Occipital lobe (tissue), 2 donors: ENCODE measurements around the gene MAP2. TPM values are rescaled to one million over a fixed set of nuclear protein-coding genes. Genes with fewer than 3 reads are reported as not detected.

Experiments
- DNase-seq: peaks from one replicate; lab custom pipeline; 2025; lab: John Stamatoyannopoulos, UW
- total RNA-seq: library from RNA; depleted of rRNA; stranded (reverse); fragments of >200 nt; gene quantifications from one replicate; pipeline ENCODE4 v1.2.3, GENCODE V29; 2014

Gene MAP2
- total RNA-seq, 1 donor from 2014 or later = 681 TPM

GRCh38 chr2:209529579-209529978 lies 105.7 kb downstream of the MAP2 start:
- DNase-seq = no peak

GRCh38 chr2:209532321-209532720 lies 108.5 kb downstream of the MAP2 start:
- no peak for DNase-seq

DNA sequence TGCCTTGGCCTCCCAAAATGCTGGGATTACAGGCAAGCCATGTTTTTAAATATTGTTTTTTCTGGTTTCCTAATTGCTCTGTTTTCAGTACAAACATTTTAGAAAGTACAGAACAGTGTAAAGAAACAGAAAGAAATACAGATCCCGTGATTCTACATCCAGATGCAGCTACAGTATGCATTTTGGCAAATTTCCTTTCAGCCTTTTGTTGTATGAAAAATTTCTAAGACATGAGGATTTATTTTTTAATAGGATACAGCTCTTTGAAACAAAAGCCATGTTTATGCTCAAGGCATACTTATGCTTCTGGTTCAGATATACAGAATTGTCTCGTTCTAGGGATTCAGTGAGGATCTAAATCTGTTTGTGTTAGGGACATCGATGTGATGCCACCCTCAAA lies 109.5 kb downstream of the MAP2 start:
- DNase-seq = no peak

- DNase-seq = no peak
These were observed 110.4 kb downstream of the MAP2 start for GRCh38 chr2:209534228-209534627.

DNA sequence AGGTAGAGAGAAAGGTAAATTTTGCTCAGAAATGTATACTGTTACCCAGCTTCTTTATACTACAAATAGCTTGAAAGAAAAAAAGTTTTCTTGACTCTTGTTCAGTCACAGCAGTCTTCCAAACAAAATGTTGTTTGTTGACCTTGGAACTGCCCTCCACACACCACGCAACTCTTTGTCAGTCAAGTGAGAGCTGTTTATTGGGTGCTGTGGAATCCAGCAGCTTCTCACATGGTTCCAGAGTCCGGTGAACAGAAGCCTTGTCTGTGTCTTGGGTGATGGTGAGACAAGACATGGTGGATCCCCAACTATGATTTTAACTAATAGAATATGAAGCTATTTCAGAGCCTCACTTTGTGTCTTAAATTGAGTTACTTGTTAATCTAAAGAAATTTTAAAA lies 112.5 kb downstream of the MAP2 start:
- no peak for DNase-seq

- DNase-seq = no peak
These were observed 123.9 kb downstream of the MAP2 start for GRCh38 chr2:209547726-209548125.

DNA sequence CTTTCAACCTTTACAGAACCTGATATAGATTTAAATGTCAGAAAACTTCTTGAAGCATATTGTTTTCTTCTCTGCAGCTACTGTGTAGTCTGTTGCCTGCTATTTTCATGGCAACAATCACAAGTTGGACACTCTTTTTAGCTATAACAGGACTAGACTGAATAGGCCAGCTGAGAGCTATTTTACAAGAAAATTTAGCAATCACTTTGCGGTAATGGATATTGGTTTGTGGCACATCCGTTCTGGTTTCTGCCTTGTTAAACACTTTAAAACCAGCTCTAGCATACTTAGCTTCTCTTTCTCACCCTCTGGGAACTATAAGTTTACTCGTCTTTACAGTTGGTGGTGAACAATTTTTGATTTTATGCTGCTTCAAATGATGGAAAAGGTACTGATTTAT lies 125.7 kb downstream of the MAP2 start:
- DNase-seq = no peak

- DNase-seq = no peak
These were observed 130.1 kb downstream of the MAP2 start for GRCh38 chr2:209553913-209554312.

- DNase-seq = no peak
These were observed 132.6 kb downstream of the MAP2 start for GRCh38 chr2:209556354-209556961.

DNA sequence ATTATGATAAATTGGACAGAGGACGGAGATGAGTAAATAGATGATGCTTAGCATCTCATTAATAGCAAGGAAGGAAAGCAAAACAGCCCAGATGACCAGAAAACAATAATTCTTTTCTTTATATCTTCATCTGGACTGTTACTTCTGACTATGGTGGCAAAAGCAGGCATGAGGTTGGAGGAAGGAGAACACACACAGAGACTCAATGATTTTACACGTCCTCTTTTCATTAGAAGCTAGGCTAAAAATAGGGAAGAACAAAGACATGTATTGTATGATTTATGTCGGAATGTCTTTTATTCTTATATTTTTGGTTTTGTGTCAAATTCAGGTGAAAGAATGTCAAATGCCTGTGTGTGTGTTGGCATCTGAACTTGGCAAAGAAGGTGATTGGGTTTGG lies 137.1 kb downstream of the MAP2 start:
- DNase-seq = no peak

DNA sequence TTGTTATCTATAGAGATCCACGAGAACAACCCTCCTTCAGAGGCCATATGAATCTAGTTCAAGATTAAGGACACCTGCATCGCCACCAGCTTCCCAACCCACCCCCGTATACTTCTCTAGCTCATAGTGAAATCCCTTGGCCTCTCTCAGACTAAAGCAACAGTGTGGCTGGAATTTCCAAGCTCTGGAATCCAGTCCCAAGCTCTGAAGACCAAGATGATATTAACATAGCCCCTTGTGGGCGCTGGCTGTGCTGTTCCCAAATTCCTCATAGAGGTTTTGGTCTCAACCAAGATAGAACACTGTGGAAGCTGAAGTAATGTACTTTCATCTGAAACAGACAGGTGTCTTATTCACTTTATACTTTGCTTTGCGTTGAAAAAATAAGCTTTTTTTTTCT lies 139.6 kb downstream of the MAP2 start:
- DNase-seq = no peak

- no peak for DNase-seq
These were observed 141.0 kb downstream of the MAP2 start for GRCh38 chr2:209564816-209565215.

DNA sequence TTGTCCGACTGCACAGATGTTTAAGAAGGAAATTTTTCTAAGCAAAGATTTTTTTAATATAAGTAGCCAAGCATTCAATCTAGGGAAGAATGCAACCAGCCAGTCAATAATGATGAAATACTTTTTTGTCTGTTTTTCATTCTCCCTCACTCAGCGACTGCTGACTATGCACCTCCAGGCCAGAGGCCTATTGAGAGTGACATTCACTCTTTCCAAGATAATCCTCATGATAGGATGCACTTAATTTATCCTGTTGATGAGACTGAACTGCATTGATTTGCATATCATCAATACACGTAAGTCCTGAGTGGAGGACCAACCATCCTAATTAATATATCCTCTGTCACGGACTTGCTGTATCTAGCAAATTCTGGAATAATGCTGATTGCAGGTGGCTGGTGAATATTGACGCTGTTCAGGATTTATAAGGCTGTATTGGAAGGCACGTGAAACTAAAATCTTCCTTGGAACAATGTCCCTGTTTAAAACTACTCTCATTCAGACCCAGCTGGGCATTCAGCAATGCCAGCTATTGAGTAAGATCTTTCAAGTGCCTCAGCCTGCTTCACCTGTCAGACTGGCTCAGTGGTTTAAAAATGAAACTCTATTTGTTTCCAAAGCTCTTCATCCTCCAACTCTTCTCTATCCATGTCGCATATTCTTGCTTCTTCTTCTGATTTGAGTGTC lies 142.2 kb downstream of the MAP2 start:
- DNase-seq = no peak

DNA sequence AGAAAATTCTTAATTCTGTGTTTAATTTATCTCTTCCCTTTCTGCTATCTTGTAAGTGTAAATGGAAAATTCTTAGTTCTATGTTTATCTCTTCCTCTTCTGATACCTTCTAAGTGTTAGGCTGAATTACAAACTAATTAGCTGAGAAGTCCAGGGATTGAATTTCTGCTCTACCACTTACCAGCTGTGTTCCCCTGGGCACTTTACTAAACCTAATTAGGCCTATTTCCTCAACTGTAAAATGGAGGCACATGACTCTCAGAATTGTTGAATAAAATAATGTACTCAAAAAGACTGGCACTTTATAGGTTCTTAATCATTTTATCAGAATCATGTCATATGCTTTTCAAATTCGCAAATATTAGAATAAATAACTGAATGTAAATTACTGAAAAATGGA lies 146.3 kb downstream of the MAP2 start:
- no peak for DNase-seq

DNA sequence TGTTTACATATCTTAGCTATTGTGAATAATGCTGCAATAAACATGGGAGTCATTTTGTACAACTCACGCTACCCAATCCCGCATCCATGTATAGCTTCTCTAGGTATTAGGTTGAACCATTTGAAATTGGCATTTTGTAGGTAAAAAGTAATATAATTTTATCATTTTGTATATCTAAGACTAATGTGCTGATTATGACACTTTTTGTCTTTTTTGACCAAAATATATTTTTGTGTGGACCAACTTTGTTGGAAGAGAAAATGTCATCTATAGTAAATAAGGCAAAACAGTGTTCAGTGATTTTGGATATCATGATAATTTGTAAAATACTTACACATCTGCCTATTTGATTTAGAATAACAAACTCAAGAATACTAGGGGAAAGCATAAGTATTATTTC lies 150.7 kb downstream of the MAP2 start:
- no peak for DNase-seq

- DNase-seq = no peak
These were observed 153.8 kb downstream of the MAP2 start for GRCh38 chr2:209577376-209578357.

DNA sequence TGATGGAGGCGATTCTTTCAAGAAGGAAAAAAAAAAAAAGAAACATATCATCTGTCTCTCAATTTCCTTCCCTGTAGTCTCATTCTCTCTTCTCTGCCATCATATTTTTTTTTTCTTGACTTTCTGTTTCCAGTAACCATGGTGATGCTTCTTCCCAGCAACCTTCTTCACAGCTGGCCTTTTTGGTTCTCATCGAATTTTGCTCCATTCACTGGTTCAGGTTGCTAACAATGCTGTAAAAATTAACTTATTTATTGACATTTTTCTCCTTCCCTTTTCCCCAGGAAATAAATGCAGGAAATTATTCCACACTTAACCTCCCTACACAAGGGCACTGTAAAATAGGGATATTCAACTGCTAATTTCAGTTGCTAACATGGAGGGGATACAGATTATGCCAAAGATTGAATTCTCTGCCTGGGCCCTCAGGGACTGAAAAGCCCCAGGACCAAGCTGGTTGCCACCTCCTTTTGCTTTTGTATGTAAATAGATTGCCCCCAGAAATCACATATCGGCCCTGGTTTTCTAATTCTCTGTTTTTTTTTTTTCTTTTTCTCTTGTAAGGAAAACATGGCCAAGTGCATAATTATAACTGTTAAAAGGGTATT lies 154.7 kb downstream of the MAP2 start:
- DNase-seq = no peak

DNA sequence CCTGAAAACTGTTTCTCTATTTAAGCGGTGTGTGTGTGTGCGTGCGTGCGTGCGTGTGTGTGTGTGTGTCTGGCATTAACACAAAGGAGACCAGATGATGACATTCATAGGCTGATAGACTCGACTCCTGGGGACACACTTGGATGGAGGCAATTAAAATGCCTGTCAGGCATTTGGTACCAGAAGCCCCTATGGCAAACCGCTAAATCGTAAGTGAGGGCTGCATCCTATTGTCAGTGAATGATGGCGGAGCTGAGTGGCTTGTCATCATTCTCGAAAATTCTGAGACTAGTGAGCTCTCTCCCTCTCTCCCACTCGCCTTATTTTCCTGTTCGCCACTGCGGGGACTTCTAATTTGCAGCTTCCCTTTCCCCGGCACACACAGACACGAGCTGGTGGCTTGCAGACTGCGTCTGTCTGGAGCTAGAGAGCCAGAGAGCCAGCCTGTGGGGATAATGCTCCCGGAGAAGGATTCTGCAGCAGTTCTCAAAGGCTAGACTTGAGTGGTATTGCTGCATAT lies 155.4 kb downstream of the MAP2 start:
- DNase-seq = peak; percentile 59

DNA sequence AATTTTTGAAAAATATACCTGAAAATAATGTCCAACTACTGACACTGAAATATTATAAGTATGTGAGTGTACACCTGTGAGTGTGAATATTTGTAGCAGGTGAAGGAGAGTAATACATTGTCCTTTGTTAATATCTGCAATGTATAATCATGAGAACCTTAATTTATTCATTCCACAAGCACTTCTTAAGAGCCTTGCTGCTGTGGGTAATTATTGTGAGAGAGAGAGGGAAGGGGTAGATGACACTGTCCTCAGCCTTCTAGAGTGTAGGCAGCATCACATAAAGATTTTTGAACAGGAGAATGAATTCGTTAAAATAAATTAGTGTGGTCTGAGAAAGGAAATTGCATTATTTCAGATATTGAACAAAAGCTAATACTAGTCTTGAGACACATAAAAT lies 157.2 kb downstream of the MAP2 start:
- DNase-seq = no peak

- DNase-seq = no peak
These were observed 158.4 kb downstream of the MAP2 start for GRCh38 chr2:209582281-209582680.

- no peak for DNase-seq
These were observed 160.6 kb downstream of the MAP2 start for GRCh38 chr2:209584472-209584871.

DNA sequence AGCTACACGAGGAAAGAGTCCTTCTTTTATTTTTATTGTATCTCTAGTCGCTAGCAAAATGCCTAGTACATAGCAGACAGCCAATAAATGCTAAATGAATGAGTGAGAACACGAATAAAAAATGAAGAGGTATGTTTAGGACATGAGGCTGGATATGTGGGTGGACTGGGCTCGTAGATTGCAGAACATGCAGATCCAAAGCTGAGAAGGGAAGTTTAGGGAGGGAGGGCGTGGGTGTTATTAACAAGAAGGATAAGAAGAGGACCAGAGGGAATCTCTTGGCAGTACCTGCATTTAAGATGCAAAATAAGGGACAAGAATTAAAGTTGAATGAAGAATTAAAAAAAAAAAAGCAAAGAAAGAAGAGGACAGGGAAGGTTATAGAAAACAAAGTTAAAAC lies 161.1 kb downstream of the MAP2 start:
- no peak for DNase-seq
